Lung (tissue), 12 donors: ENCODE measurements around the gene COBLL1. TPM values are rescaled to one million over a fixed set of nuclear protein-coding genes. Genes with fewer than 3 reads are reported as not detected.

Experiments
- ATAC-seq: fragments of 200-7000 bp; cut with Tn5 transposase; one replicate; pipeline ENCODE4 v1.9.1; 2020; ENCODE audit warnings: moderate number of reproducible peaks; ENCODE audit not compliant: insufficient read depth, low FRiP score
- DNase-seq, 3 donors: peaks; one replicate each; pipeline ENCODE4 v3.0.0-alpha.2; 2013 to 2017
- H3K27ac ChIP-seq, 2 donors: one replicate each; pipeline ENCODE4 v1.5.1; 2013; ENCODE audit warnings: mild to moderate bottlenecking in 2 of 2, moderate library complexity in 2 of 2, control low read depth in 1 of 2, inconsistent platforms in 1 of 2, low read depth in 1 of 2, low read length in 1 of 2
- H3K27me3 ChIP-seq, 3 donors: one replicate each; pipeline ENCODE4 v1.5.1; 2013; ENCODE audit warnings: low read length in 2 of 3; ENCODE audit not compliant: control insufficient read depth in 3 of 3, insufficient read depth in 3 of 3
- H3K36me3 ChIP-seq, 4 donors: one replicate each; pipeline ENCODE4 v1.5.1; 2013; ENCODE audit warnings: low read length in 4 of 4, mild to moderate bottlenecking in 1 of 4, moderate library complexity in 1 of 4; ENCODE audit not compliant: control insufficient read depth in 4 of 4, insufficient read depth in 4 of 4
- H3K4me1 ChIP-seq, 5 donors: one replicate each; pipeline ENCODE4 v1.5.1; 2013; ENCODE audit warnings: low read length in 5 of 5, mild to moderate bottlenecking in 2 of 5, moderate library complexity in 1 of 5; ENCODE audit not compliant: control insufficient read depth in 5 of 5, insufficient read depth in 5 of 5
- H3K4me3 ChIP-seq: one replicate; pipeline ENCODE4 v1.5.1; 2013; ENCODE audit warnings: mild to moderate bottlenecking, control low read depth, moderate library complexity
- H3K9ac ChIP-seq, 2 donors: one replicate each; pipeline ENCODE4 v1.5.1; 2013; ENCODE audit warnings: low read length in 2 of 2, control low read depth in 1 of 2; ENCODE audit not compliant: insufficient read depth in 1 of 2
- H3K9me3 ChIP-seq, 4 donors: one replicate each; pipeline ENCODE4 v1.5.1; 2013; ENCODE audit warnings: low read length in 3 of 4, mild to moderate bottlenecking in 1 of 4, moderate library complexity in 1 of 4; ENCODE audit not compliant: control insufficient read depth in 4 of 4, insufficient read depth in 3 of 4
- CTCF ChIP-seq: IDR thresholded peaks from 2 replicates; pipeline ENCODE4 v1.5.1; 2012; ENCODE audit warnings: mild to moderate bottlenecking; ENCODE audit errors: control extremely low read depth, extremely low read depth
- WGBS, 2 donors: extraction: QIAGEN DNeasy Blood & Tissue Kit; methylation state at CpG; one replicate each; pipeline ENCODE4 v1.1.7; 2013; 5-methylcytosine and 5-hydroxymethylcytosine counted together
- polyA plus RNA-seq, 2 donors: library from polyadenylated mRNA; stranded (reverse); fragments of 200-250 nt; gene quantifications; one replicate each; pipeline ENCODE4 v1.2.1, GENCODE V29; 2013
- total RNA-seq, 2 donors: library from RNA; depleted of rRNA in 1 of 2; stranded (reverse); fragments of >200 nt in 1 of 2; gene quantifications; one replicate each; pipeline ENCODE4 v1.2.1, GENCODE V29; 2014 to 2021
- donor health status: control.
- donor health status: control.
- donor health status: Bipolar disorder and iron deficiency.
- donor health status: healthy.
- donor health status: DM: yes; HTN: yes; CAD: no.

Gene COBLL1
- total and polyA plus RNA-seq, 4 donors: 13.0 to 86.5 (median 53.7) TPM

GRCh38 chr2:164655750-164656149 lies 185.9 kb downstream of the COBLL1 start:
- peaks cover 0 to 7% (median 1%) of the 10 kb centered on the region in 4 donors for H3K9me3 ChIP-seq
- no peaks in the 10 kb centered on the region for H3K4me1 ChIP-seq
- H3K9ac ChIP-seq: no peak overlapping the region
- H3K27me3 ChIP-seq: no peaks in the 10 kb centered on the region
- DNase-seq: peak in 1 of 3 donors; percentile 3
- WGBS, 2 donors: 91 to 92% methylated on average over 2 of the region's 2 CpGs
- H3K4me3 ChIP-seq: no peak overlapping the region
- peaks cover 0 to 11% (median 0%) of the 10 kb centered on the region in 4 donors for H3K36me3 ChIP-seq
- no peak overlapping the region for H3K27ac ChIP-seq
- ATAC-seq: no peak
- no peak for TF ChIP-seq CTCF

GRCh38 chr2:164655336-164655735 lies 186.3 kb downstream of the COBLL1 start:
- TF ChIP-seq CTCF: no peak
- Histone ChIP-seq H3K9ac (no peak overlapping the region), H3K27me3 (no peaks in the 10 kb centered on the region), H3K36me3 (peaks cover 0 to 11% (median 0%) of the 10 kb centered on the region in 4 donors), H3K4me1 (no peaks in the 10 kb centered on the region), H3K4me3 (no peak overlapping the region), H3K9me3 (peaks cover 0 to 9% (median 1%) of the 10 kb centered on the region in 4 donors), H3K27ac (no peak overlapping the region)
- no peak for ATAC-seq
- DNase-seq: no peak

- no peaks in the 10 kb centered on the region for H3K4me1 ChIP-seq
- H3K36me3 ChIP-seq: peaks cover 0 to 3% (median 0%) of the 10 kb centered on the region in 4 donors
- no peak for TF ChIP-seq CTCF
- no peak overlapping the region for H3K27ac ChIP-seq
- H3K9ac ChIP-seq: no peak overlapping the region
- no peak for ATAC-seq
- WGBS, 2 donors: 80 to 85% methylated on average over 1 of the region's 1 CpG
- no peak for DNase-seq
- H3K4me3 ChIP-seq: no peak overlapping the region
- no peaks in the 10 kb centered on the region for H3K27me3 ChIP-seq
- peaks cover 0 to 11% (median 5%) of the 10 kb centered on the region in 4 donors for H3K9me3 ChIP-seq
These were observed 190.3 kb downstream of the COBLL1 start for GRCh38 chr2:164651361-164651760.
